HUDEP-2 (cell line): ENCODE measurements around the gene PHLDB3.
"Not testable (repeated sequence)": the region's sequence is repeated elsewhere in the genome, so short reads cannot be mapped to it uniquely, and the experiment has no call there.

Source experiments
- DNase-seq, 76 experiments: peaks; one replicate each; lab custom pipeline; 2025; ENCODE audit not compliant: unreplicated experiment in 76 of 76; lab: John Stamatoyannopoulos, UW

The PHLDB3 gene

DNA sequence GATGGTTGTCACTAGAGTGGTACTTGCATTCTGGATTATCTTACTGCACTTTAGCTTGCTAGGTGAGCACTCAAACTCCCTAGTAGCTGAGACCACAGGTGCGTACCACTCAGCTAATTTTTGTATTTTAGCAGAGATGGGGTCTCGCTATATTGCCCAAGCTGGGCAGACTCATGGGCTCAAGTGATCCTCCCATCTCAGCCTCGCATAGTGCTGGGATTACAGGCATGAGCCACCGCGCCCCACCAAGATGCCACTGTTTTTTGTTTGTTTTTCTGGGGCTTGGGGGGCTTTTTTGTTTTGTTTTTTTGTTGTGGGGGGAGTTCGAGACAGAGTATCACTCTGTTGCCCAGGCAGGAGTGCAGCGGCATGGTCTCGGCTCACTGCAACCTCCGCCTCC lies 56.9 kb downstream of the PHLDB3 start:
- no peak for DNase-seq

DNA sequence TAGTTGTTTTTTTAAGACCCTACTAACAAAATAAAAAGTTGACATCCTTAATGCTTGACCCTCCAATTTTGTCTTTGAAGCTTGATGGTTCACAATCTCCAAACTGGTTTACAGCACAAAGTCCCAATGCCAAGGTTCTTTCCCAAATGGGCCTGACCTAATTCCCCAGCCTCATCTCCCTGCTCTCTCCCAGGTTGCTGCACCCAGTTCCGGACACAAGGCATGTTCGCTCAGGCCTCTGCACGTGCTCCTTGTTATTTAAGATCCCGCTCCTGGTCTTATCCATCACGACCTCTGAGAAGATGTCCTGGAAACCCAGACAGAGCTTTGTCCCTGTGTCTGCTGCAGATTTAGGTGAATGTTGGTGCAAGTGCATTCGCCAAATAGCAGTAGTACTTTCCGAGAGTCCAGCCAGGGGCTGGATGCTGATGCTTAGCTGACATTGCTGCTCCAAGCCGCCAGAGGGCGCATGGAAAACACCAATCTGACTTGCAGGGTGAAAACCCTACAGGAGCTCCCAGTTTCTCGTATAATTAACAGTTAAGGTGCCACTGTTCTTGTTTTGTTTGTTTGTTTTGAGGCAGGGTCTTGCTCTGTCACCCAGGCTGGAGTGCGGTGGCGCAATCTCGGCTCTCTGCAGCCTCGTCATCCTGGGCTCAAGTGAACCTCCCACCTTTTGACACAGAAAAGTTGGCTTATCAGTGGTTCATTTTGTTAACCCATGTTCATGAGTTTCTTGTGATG lies 57.6 kb downstream of the PHLDB3 start:
- DNase-seq, result peak in 71 of 76 experiments; percentile 18 to 84 (median 58)

DNA sequence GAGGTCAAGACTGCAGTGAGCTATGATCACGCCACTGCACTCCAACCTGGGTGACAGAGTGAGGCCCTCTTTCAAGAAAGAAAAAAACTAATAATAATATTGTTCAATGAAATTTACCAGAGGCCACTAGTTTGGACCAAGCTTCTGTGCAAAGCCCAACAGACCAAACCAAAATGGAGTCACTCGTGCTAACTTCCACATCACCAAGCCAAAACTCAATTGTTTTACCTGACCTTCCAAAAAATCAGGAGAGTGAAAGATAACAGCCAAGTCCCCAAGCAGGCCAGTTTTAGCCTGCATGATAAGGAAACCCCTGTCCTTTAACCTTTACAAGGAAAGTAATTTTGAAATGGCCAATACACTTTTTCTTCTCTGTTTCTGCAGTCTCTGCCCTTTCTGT lies 59.1 kb downstream of the PHLDB3 start:
- DNase-seq, result no peak

DNA sequence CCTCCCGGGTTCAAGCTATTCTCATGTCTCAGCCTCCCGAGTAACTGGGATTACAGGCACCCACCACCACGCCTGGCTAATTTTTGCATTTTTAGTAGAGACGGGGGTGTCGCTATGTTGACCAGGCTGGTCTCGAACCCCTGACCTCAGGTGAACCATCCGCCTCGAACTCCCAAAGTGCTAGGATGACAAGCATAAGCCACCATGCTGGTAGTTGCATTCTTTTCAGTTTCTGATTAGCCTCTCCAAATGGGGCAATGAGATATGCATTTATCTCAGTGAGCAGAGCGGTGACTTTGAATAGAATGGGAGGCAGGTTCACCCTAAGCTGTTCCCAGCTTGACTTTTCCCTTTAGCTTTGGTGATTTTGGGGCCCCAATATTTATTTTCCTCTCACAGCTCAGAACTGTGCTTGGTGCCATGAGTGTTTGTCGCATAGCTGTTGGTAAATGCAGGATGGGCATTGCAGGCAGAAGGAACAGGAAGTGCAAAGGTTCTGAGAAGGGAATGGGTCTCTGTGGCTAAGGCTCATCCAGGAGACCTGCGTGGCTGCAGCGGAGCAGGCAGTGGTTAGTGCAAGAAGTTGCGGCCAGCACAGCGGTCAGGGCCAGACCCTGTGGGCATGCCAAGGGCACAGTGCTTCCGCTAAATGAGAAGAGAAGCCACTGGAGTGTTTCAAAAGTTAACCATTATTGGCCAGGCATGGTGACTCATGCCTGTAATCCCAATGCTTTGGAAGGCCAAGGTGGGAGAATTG lies 59.8 kb downstream of the PHLDB3 start:
- DNase-seq, result peak in 11 of 76 experiments; percentile 2 to 33 (median 19)

DNA sequence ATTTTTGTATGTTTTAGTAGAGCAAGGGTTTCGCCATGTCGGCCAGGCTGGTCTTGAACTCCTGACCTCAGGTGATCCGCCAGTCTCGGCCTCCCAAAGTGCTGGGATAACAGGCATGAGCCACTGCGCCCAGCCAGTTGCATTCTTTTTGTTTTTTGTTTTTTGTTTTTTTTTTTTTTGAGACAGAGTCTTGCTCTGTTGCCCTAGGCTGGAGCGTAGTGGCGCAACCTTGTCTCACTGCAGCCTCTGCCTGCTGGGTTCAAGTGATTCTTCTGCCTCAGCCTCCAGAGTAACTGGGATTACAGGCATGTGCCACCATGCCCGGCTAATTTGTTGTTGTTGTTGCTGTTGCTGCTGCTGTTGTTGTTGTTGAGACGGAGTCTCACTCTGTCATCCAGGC lies 60.5 kb downstream of the PHLDB3 start:
- not testable (repeated sequence) for DNase-seq

DNA sequence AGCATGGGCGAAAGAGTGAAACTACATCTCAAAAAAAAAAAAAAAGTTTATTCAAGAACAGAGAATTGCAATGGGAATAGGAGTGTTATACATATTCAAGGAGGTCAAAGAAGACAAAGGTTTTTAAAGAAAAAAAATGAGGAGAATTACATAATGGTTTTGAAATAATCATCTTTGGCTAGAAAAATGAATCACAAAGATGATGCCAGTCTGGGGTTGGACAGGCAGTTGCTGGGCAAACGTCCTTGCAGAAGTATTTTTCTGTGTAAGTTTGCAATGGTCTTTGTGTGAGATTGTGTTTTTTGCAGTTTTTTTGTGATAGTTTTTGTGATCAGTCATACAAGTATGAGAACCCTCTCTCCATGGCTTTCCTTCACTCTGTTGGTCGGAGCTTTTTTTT lies 62.8 kb downstream of the PHLDB3 start:
- no peak for DNase-seq

DNA sequence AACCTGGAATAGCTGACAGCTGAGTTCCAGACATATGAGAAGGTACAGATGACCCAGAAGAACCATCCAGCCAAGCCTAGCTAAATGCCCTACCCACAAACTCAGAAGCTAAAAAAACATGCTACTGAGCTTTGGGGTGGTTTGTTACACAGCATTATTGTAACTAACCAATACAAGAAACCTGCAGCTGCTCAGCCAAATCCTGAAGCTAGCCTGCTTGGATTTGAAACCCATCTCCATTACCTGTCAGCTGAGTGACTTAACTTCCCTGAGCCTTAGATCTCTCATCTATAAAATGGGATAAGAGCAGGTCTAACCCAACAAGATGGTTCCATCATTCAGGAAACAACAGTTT lies 64.9 kb downstream of the PHLDB3 start:
- DNase-seq, result no peak

DNA sequence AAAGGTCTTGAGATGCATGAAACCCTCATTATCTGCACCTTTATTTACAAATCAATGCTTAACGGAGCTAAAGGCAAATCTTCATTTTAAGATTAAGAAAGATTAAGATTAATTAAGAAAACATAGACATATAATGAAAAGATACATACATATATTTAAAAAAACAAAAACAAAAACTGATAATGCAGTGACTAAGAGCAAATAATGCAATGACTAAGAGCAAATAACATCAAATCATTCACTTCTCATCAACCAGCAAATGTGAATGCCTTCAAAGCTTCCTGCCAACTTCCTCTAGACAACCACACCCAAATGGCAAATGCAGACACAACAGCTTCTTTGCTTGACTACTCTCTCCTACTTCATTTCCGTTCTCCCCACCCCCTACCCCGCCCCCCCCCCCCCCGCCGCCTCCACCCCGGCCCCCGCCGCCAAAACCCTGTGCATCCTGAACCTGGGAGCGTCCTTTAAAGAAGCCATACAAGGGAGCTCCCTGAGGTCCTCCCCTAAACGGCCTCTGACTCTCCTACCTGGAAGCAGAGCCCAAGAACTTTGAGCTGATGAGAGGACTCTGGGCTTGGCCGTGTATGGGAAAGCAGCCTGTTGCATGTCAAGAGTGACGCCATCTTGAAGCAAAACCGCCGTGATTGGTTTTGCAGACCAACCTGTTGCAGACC lies 65.4 kb downstream of the PHLDB3 start:
- DNase-seq, result peak in 1 of 76 experiments; percentile 14

DNA sequence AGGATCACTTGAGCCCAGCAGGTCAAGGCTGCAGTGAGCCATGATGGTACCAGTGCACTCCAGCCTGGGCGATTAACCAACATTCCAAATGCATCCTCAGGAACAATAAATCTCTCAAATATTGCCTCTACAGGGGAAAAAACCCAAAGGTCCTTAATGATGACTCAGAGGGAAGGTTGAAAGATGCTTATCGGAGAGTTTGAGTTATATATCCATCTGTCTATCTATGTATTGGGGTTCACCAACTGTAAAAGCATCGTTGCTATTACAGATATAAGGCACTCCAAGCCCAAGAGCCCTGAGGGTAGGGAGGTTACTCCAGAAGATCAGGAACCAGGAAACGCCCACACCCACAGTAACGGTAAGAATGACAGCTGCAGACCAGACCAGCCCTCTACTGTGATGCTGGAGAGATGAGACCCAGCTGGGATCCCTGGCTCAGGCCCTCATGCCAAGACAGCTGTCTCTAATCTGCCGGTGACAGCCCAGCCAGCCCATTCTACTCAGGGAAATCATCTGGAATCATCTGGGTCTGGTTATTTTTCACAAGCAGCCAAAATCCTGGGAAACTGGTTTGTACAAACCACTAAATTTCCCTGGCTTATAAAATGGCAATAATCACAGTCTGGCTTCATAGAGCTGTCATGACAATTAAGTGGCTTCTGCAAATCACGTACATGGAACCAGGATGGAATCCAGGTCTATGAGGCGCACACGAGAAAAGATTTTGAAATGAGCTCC lies 66.1 kb downstream of the PHLDB3 start:
- DNase-seq, result peak in 14 of 76 experiments; percentile 5 to 73 (median 52)

DNA sequence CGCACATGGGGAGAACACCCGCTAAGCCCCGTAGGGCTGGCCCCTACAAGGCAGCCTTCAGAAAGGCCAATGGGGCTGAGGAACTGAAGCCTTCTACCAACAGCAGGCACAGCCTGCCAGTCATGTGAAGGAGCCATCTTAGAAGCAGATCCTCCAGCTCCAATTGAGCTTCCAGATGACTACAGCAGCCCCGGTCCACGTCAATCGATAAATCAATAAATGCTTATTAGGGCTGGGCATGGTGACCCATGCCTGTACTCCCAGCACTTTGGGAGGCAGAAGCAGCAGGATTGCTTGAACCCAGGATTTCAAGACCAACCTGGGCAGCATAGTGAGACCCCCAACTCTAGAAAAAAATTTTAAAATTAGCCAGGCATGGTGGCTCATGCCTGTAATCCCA lies 66.8 kb downstream of the PHLDB3 start:
- DNase-seq, result no peak

DNA sequence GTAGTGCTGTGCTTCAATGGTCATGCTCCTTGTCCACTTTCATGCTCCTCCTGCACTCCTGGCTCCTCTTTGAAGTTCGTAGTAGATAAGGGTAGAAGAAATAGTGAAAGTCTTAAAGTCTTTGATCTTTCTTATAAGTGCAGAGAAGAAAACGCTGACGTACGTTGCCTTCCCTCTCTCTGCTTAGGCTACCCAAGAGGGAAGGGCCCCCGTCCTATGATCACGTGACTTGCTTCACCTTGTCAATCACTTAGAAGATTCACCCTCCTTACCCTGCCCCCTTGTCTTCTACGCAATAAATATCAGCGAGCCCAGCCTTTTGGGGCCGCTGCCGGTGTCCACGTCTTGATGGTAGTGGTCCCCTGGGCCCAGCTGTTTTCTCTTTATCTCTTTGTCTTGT lies 67.3 kb downstream of the PHLDB3 start:
- DNase-seq, result not testable (repeated sequence)

DNA sequence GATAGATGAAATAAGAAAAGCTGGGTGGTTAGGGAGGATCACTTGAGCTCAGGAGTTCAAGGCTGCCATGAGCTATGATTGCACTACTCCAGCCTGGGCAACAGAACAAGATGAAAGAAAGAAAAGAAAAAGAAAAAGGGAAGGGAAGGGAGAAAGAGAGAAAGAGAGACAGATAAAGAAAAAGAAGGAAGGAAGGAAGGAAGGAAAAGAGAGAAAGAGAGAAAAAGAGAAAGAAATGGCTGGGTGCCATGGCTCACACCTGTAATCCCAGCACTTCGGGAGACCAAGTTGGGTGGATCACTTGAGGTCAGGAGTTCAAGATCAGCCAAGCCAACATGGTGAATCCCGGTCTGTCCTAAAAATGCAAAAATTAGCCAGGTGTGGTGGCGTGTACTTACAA lies 68.8 kb downstream of the PHLDB3 start:
- no peak for DNase-seq

DNA sequence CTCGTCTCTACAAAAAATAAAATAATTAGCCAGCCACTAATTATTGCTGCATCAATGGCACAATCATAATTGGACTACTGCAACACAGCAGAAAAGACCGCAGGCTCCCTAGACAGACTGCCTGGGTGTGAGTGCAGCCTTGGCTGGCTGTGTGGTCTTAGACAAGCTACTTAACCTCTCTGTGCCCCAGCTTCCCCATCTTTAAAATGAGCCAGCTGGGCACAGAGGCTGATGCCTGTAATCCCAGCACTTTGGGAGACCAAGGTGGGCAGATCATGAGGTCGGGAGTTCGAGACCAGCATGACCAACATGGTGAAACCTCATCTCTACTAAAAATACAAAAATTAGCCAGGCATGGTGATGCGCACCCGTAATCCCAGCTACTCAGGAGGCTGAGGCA lies 70.9 kb downstream of the PHLDB3 start:
- no peak for DNase-seq

DNA sequence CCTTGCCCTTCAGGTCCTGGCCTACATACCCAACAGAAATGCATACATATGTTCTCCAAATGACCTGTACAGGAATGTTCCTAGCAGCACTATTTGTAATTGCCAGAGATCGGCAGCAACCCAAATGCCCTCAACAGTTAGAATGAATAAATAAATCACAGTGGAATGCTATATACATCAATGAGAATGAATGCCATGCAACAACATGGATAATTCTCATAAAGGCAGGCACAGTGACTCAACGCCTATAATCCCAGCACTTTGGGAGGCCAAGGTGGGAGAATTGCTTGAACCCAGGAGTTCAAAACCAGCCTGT lies 71.2 kb downstream of the PHLDB3 start:
- no peak for DNase-seq

DNA sequence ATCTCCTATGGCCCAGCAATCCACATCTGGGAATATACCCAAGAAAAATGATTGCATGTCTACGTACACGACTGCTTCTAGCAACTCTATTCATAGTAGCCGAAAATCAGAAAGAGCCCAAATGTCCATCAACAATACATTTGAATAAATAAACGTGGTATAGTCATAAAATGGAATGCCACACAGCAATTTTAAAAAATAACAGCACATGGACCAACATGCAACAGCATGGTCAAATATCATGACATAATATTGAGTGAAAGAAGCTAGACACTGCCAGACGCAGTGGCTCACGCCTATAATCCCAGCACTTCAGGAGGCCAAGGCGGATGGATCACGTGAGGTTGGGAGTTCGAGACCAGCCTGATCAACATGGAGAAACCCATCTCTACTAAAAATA lies 73.6 kb downstream of the PHLDB3 start:
- DNase-seq, result no peak

DNA sequence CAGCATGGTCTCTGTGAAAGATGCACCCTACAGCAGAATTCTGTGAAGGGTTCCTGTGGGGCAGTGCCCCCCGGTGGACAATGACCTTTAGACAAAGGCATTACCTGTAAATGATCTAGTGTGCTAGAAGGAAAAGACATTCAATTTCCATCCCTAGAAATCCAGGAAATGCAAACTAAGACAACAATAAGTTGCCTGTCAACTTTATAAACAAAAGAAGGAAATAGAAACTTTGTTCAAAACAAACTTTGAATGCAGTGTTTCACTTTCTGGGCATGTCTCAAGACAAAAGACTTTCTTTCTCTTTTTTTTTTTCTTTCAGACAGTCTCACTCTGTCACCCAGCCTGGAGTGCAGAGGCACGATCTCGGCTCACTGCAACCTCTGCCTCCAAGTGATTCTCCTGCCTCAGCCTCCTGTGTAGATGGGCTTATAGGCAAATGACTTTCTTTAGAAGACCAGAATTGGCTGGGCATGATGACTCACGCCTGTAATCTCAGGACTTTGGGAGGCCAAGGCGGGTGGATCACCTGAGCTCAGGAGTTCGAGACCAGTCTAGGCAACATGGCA lies 74.3 kb downstream of the PHLDB3 start:
- no peak for DNase-seq

DNA sequence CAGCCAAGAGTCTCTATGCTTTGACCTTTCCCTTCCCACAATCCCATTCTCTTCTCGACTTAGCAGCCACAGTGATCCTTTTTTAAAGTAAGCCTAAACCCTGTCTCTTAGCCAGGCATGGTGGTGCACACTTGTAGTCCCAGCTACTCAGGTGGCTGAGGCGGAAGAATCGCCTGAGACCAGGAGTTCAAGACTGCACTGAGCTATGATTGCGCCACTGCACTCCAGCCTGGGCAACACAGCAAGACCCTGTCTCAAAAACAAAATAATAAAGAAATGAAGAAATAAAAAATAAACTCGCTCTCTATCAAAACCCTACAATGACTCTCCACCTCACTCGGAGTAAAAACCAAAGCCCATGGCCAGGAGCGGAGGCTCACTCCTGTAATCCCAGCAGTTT lies 75.2 kb downstream of the PHLDB3 start:
- no peak for DNase-seq

DNA sequence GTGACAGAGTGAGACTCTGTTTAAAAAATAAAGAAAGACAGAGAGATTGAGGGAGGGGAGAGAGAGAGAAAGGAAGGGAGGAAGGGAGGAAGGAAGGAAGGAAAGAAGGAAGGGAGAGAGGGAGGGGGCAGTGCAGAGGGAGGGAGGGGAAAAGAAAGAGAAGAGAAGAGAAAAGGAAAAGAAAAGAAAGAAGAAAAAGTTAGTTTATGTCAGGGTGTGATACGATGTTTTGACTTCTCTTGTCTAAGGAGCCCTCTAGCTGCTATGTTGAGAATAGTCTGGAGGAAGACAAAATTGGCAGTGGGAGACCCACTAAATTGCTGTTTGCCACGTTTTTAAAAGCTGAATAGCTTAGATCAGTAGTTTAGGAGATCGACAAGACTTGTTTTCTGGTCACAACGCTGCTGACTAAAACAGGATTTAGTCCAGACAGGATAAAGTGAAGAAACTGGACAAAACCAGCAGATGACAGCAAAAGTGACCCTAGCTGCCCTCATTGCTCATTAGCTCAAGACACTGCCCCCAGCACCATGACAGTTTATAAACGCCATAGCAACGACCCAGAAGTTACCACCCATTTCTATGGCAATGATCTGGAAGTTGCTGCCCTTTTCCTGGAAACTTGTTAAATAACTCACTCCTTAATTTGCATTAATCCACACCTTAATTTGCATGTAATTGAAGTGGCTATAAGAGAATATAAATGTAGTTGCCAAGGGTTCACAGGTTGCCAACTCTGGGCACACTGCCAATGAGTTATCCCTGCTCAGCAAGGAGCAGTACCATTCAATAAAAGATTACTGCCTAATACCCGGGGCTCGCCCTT lies 78.8 kb downstream of the PHLDB3 start:
- DNase-seq, result peak in 9 of 76 experiments; percentile 9 to 46 (median 28)
